ENCODE results near the gene ORM1. TPM values are rescaled to one million over a fixed set of nuclear protein-coding genes. Genes with fewer than 3 reads are reported as not detected.

ORM1 gene
- total and polyA plus RNA-seq, 2 donors (not counting 3 experiments of a cell fraction or from before 2014, with no cell fraction given): not detected

- Histone ChIP-seq H3K4me1 (ENCODE audit: control insufficient read depth, extremely low read depth, insufficient read depth, low read length) (peaks cover 2% of the 10 kb centered on the region), H3K27me3 (ENCODE audit: control insufficient read depth in 2 of 2, insufficient read depth in 2 of 2, low read length in 2 of 2) (no peaks in the 10 kb centered on the region), H3K36me3 (ENCODE audit: control insufficient read depth in 2 of 2, extremely low read depth in 1 of 2, insufficient read depth in 2 of 2, low read length in 2 of 2) (peaks cover 0 to 2% of the 10 kb centered on the region in 2 experiments), H3K4me3 (replicated peaks in 1 of 3; ENCODE audit: insufficient read depth in 1 of 3, low read depth in 1 of 3, low read length in 3 of 3) (no peak overlapping the region), H3K27ac (ENCODE audit: insufficient read depth, low read depth, low read length) (no peak overlapping the region), H2AFZ (ENCODE audit: low read depth, low read length) (no peak overlapping the region), H3K9me3 (replicated peaks; ENCODE audit: control insufficient read depth, insufficient read depth, low read length) (no peaks in the 10 kb centered on the region), H3K9me1 (replicated peaks; ENCODE audit: control insufficient read depth, extremely low read depth, insufficient read depth, low read length) (no peaks in the 10 kb centered on the region), H3K9ac (replicated peaks; ENCODE audit: extremely low read depth, insufficient read depth, low read length) (no peak overlapping the region), H3K4me2 (ENCODE audit: insufficient read depth, low read length) (no peak overlapping the region), H3K79me2 (ENCODE audit: control insufficient read depth, insufficient read depth, low read length) (no peaks in the 10 kb centered on the region), H4K20me1 (replicated peaks; ENCODE audit: control insufficient read depth, extremely low read depth, insufficient read depth, low read length) (no peaks in the 10 kb centered on the region)
- dilution Hi-C loops (cut with MboI; ENCODE audit: extremely low pct_ligation_motif_present, low sequenced_read_pairs): loop anchor here (25.0 kb wide), 1 partner anchor 194 kb away; the partner anchor contains the start of genes AMBP and KIF12
- ChIA-PET POLR2A (no interaction called here), CTCF (interaction anchor here (1.3 kb wide), 1 partner anchor 199 kb away, joined by 4 read pairs; no protein-coding TSS in a partner anchor)
- FAIRE-seq (no peak), DNase-seq (ENCODE audit: low read depth, low spot score) (no peak)
- BruUV-seq (replicated peaks): no TSS peak
- intact Hi-C loops (cut with micrococcal nuclease): no loop called here
- TF ChIP-seq, protein P1, sequence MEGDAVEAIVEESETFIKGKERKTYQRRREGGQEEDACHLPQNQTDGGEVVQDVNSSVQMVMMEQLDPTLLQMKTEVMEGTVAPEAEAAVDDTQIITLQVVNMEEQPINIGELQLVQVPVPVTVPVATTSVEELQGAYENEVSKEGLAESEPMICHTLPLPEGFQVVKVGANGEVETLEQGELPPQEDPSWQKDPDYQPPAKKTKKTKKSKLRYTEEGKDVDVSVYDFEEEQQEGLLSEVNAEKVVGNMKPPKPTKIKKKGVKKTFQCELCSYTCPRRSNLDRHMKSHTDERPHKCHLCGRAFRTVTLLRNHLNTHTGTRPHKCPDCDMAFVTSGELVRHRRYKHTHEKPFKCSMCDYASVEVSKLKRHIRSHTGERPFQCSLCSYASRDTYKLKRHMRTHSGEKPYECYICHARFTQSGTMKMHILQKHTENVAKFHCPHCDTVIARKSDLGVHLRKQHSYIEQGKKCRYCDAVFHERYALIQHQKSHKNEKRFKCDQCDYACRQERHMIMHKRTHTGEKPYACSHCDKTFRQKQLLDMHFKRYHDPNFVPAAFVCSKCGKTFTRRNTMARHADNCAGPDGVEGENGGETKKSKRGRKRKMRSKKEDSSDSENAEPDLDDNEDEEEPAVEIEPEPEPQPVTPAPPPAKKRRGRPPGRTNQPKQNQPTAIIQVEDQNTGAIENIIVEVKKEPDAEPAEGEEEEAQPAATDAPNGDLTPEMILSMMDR (IDR thresholded peaks at IDR 0.05; ENCODE audit: extremely low read depth in 1 of 2, insufficient read depth in 1 of 2, low read depth in 1 of 2, low read length in 2 of 2): no peak
- TF ChIP-seq POLR2A (IDR thresholded peaks at IDR 0.05; ENCODE audit: low read depth, low read length) (no peak), EZH2 (IDR thresholded peaks at IDR 0.05; ENCODE audit: borderline replicate concordance, low read depth, low read length, severe bottlenecking) (no peak), POLR2AphosphoS5 (IDR thresholded peaks at IDR 0.05; ENCODE audit: insufficient read depth, low read depth, low read length) (no peak), FOS (IDR thresholded peaks at IDR 0.05; ENCODE audit: borderline replicate concordance, insufficient read depth, low read length) (no peak), JUN (IDR thresholded peaks at IDR 0.05; ENCODE audit: borderline replicate concordance, insufficient read depth, insufficient read length, low read depth) (no peak), GATA2 (IDR thresholded peaks at IDR 0.05; ENCODE audit: insufficient read depth, insufficient read length, low read depth, low read length) (no peak), MYC (IDR thresholded peaks at IDR 0.05; ENCODE audit: low read depth, low read length) (no peak)
- TF ChIP-seq, protein P2, sequence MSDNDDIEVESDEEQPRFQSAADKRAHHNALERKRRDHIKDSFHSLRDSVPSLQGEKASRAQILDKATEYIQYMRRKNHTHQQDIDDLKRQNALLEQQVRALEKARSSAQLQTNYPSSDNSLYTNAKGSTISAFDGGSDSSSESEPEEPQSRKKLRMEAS (IDR thresholded peaks at IDR 0.05; ENCODE audit: insufficient read depth, insufficient read length): no peak
Measured at GRCh38 chr9:114281473-114282103, 41.3 kb upstream of the ORM1 start.
